ENCODE measurements around the gene SYNM.

Gene SYNM

GRCh38 chr15:99142562-99142961, 37.7 kb downstream of the SYNM start:
- no peak for TF ChIP-seq CTCF (IDR thresholded peaks at IDR 0.05; ENCODE audit: low read depth, low read length)
- no peak for DNase-seq (ENCODE audit: low read depth, low spot score)
- in situ Hi-C loops (cut with HindIII; ENCODE audit: low sequenced_read_pairs) = no loop called here
- H3K4me3 ChIP-seq (ENCODE audit: low read depth, low read length) = no peak overlapping the region

- TF ChIP-seq CTCF (IDR thresholded peaks at IDR 0.05; ENCODE audit: low read depth, low read length) = no peak
- in situ Hi-C loops (cut with HindIII; ENCODE audit: low sequenced_read_pairs) = no loop called here
- DNase-seq (ENCODE audit: low read depth, low spot score) = no peak
- no peak overlapping the region for H3K4me3 ChIP-seq (ENCODE audit: low read depth, low read length)
These were observed 38.4 kb downstream of the SYNM start for GRCh38 chr15:99143242-99143641.

- in situ Hi-C loops (cut with HindIII; ENCODE audit: low sequenced_read_pairs) = no loop called here
- no peak overlapping the region for H3K4me3 ChIP-seq (ENCODE audit: low read depth, low read length)
- DNase-seq (ENCODE audit: low read depth, low spot score) = peak; percentile 31
- no peak for TF ChIP-seq CTCF (IDR thresholded peaks at IDR 0.05; ENCODE audit: low read depth, low read length)
These were observed 39.1 kb downstream of the SYNM start for GRCh38 chr15:99143655-99144610.

GRCh38 chr15:99145005-99145404, 40.1 kb downstream of the SYNM start:
- in situ Hi-C loops (cut with HindIII; ENCODE audit: low sequenced_read_pairs) = no loop called here
- TF ChIP-seq CTCF (IDR thresholded peaks at IDR 0.05; ENCODE audit: low read depth, low read length) = no peak
- no peak overlapping the region for H3K4me3 ChIP-seq (ENCODE audit: low read depth, low read length)
- DNase-seq (ENCODE audit: low read depth, low spot score) = no peak

GRCh38 chr15:99145778-99146177, 40.9 kb downstream of the SYNM start:
- no peak overlapping the region for H3K4me3 ChIP-seq (ENCODE audit: low read depth, low read length)
- no peak for TF ChIP-seq CTCF (IDR thresholded peaks at IDR 0.05; ENCODE audit: low read depth, low read length)
- in situ Hi-C loops (cut with HindIII; ENCODE audit: low sequenced_read_pairs) = no loop called here
- no peak for DNase-seq (ENCODE audit: low read depth, low spot score)

- no peak overlapping the region for H3K4me3 ChIP-seq (ENCODE audit: low read depth, low read length)
- in situ Hi-C loops (cut with HindIII; ENCODE audit: low sequenced_read_pairs) = no loop called here
- no peak for DNase-seq (ENCODE audit: low read depth, low spot score)
- TF ChIP-seq CTCF (IDR thresholded peaks at IDR 0.05; ENCODE audit: low read depth, low read length) = no peak
These were observed 41.8 kb downstream of the SYNM start for GRCh38 chr15:99146661-99147060.

Data from astrocyte of the spinal cord (primary cell).